ENCODE data around the gene CDH4.

DNA sequence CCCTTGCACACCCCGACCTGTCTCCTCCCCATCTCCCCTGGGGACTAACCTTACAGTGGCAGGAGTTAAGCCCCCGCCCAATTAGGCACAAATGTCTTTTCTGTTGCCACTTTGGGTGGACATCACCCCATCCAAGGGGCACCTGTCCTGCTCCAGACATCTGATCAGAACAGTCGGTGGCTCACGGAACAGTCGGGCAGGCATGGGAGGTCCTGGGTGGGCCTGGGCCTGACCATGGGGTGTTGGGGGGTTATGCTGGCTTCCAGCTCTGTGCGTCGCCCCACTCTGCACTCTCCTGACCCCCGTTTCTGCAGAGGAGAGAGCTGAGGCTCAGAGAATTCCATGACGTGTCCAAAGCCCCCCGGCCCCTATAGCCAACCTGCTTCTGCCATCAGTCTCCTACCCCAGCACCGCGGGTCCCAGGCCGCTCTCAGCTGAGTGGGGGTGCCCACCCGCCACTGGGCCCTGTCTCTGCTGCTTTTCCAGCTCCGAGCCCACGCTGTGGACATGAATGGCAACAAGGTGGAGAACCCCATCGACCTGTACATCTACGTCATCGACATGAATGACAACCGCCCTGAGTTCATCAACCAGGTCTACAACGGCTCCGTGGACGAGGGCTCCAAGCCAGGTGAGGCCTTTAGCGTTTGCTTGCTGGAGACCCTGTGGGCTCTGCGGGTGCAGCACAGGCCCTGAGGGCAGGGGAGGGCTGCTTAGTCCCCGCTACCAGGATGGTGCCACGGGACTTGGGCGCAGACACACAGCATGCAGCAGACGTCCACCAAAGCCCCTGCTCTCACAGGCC is 600.4 kb downstream of the CDH4 start:
- TF ChIP-seq, protein P1, sequence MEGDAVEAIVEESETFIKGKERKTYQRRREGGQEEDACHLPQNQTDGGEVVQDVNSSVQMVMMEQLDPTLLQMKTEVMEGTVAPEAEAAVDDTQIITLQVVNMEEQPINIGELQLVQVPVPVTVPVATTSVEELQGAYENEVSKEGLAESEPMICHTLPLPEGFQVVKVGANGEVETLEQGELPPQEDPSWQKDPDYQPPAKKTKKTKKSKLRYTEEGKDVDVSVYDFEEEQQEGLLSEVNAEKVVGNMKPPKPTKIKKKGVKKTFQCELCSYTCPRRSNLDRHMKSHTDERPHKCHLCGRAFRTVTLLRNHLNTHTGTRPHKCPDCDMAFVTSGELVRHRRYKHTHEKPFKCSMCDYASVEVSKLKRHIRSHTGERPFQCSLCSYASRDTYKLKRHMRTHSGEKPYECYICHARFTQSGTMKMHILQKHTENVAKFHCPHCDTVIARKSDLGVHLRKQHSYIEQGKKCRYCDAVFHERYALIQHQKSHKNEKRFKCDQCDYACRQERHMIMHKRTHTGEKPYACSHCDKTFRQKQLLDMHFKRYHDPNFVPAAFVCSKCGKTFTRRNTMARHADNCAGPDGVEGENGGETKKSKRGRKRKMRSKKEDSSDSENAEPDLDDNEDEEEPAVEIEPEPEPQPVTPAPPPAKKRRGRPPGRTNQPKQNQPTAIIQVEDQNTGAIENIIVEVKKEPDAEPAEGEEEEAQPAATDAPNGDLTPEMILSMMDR (IDR thresholded peaks at IDR 0.05): no peak
- TF ChIP-seq POLR2A (IDR thresholded peaks at IDR 0.05): no peak

All from ovary (tissue), 3 donors.